HepG2 (cell line): ENCODE data around the gene CEBPG. TPM values are rescaled to one million over a fixed set of nuclear protein-coding genes. Genes with fewer than 3 reads are reported as not detected.

Experiments
- ATF7 ChIP-seq, 2 experiments: fragments of 450-650 bp in 1 of 2; sonication (generic) in 1 of 2; formaldehyde crosslinking in 1 of 2; IDR thresholded peaks; 2 replicates each; pipeline versions ENCODE4 v1.4.0 to v1.6.1; 2016 to 2020; ENCODE audit warnings: antibody characterized with exemption in 1 of 2, mild to moderate bottlenecking in 1 of 2, missing genetic modification reagents in 1 of 2
- CC2D1A ChIP-seq: sonication (generic); formaldehyde crosslinking; IDR thresholded peaks from 2 replicates; pipeline ENCODE4 v1.8.1; 2023; ENCODE audit warnings: mild to moderate bottlenecking, missing genetic modification reagents
- DR1 ChIP-seq: sonication (generic); formaldehyde crosslinking; IDR thresholded peaks from 2 replicates; pipeline ENCODE4 v1.8.0; 2021; ENCODE audit warnings: mild to moderate bottlenecking, missing genetic modification reagents, inconsistent platforms
- GPBP1L1 ChIP-seq: sonication (generic); formaldehyde crosslinking; IDR thresholded peaks from 2 replicates; pipeline ENCODE4 v1.5.0; 2020; ENCODE audit warnings: mild to moderate bottlenecking, missing genetic modification reagents
- MED1 ChIP-seq: sonication (generic); formaldehyde crosslinking; IDR thresholded peaks from 2 replicates; pipeline ENCODE4 v1.4.0; 2020; ENCODE audit warnings: missing genetic modification reagents
- MIER2 ChIP-seq: IDR thresholded peaks from 2 replicates; pipeline ENCODE4 v1.6.1; 2016; ENCODE audit warnings: missing biosample characterization, missing genetic modification reagents
- MXD1 ChIP-seq: sonication (generic); formaldehyde crosslinking; IDR thresholded peaks from 2 replicates; pipeline ENCODE4 v1.4.0; 2020; ENCODE audit warnings: mild to moderate bottlenecking, missing genetic modification reagents
- NBN ChIP-seq: fragments of 450-650 bp; conservative IDR thresholded peaks from 2 replicates; pipeline ENCODE4 v1.6.1; 2017
- RARG ChIP-seq: sonication (generic); formaldehyde crosslinking; IDR thresholded peaks from 2 replicates; pipeline ENCODE4 v1.4.0; 2020; ENCODE audit warnings: low read depth, mild to moderate bottlenecking, missing genetic modification reagents
- RFXAP ChIP-seq: sonication (generic); formaldehyde crosslinking; IDR thresholded peaks from 2 replicates; pipeline ENCODE4 v1.4.0; 2020; ENCODE audit warnings: missing genetic modification reagents, borderline replicate concordance
- TBX3 ChIP-seq: fragments of 450-650 bp; IDR thresholded peaks from 2 replicates; pipeline ENCODE4 v1.6.1; 2017; ENCODE audit warnings: antibody characterized with exemption, mild to moderate bottlenecking, inconsistent platforms, borderline replicate concordance
- ZBTB46 ChIP-seq: sonication (generic); formaldehyde crosslinking; IDR thresholded peaks from 2 replicates; pipeline ENCODE4 v1.4.0; 2020; ENCODE audit warnings: mild to moderate bottlenecking, missing genetic modification reagents, borderline replicate concordance
- ZFP41 ChIP-seq: sonication (generic); formaldehyde crosslinking; IDR thresholded peaks from 2 replicates; pipeline ENCODE4 v1.4.0; 2020; ENCODE audit warnings: mild to moderate bottlenecking, missing genetic modification reagents, borderline replicate concordance
- ZNF138 ChIP-seq: sonication (generic); formaldehyde crosslinking; IDR thresholded peaks from 2 replicates; pipeline ENCODE4 v1.5.0; 2020; ENCODE audit warnings: mild to moderate bottlenecking, low read depth, missing genetic modification reagents
- ZNF260 ChIP-seq: sonication (generic); formaldehyde crosslinking; IDR thresholded peaks from 2 replicates; pipeline ENCODE4 v1.4.0; 2020; ENCODE audit warnings: missing genetic modification reagents, low read depth, mild to moderate bottlenecking, borderline replicate concordance
- ZNF30 ChIP-seq: sonication (generic); formaldehyde crosslinking; IDR thresholded peaks from 2 replicates; pipeline ENCODE4 v1.5.0; 2020; ENCODE audit warnings: mild to moderate bottlenecking, missing genetic modification reagents
- ZNF317 ChIP-seq: sonication (generic); formaldehyde crosslinking; IDR thresholded peaks from 2 replicates; pipeline ENCODE4 v1.5.0; 2020; ENCODE audit warnings: mild to moderate bottlenecking, missing genetic modification reagents
- ZNF331 ChIP-seq: sonication (generic); formaldehyde crosslinking; IDR thresholded peaks from 2 replicates; pipeline ENCODE4 v1.4.0; 2020; ENCODE audit warnings: missing genetic modification reagents
- ZNF746 ChIP-seq: sonication (generic); formaldehyde crosslinking; IDR thresholded peaks from 2 replicates; pipeline ENCODE4 v1.8.0; 2022; ENCODE audit warnings: mild to moderate bottlenecking, missing genetic modification reagents
- ZNF83 ChIP-seq: sonication (generic); formaldehyde crosslinking; IDR thresholded peaks from 2 replicates; pipeline ENCODE4 v1.4.0; 2020; ENCODE audit warnings: missing genetic modification reagents, mild to moderate bottlenecking, borderline replicate concordance
- polyA plus RNA-seq, 8 experiments: library from polyadenylated mRNA; depleted of rRNA in 3 of 8; stranded (reverse) in 7 of 8; unstranded in 1 of 8; fragments of >200 nt; fragmentation: Illumina TruSeq in 4 of 8; extraction: Trizol in 4 of 8; gene quantifications; 2 replicates each; pipeline versions ENCODE4 v1.2.1 to v1.2.3, GENCODE V29; 2011 to 2016; ENCODE audit warnings: low read depth in 4 of 8, missing spikeins in 1 of 8, mixed read lengths in 1 of 8; ENCODE audit not compliant: insufficient read depth in 1 of 8
- total RNA-seq, 5 experiments: library from RNA; depleted of rRNA; stranded (reverse); fragments of >200 nt; fragmentation: Illumina TruSeq; extraction: Trizol; gene quantifications; 2 replicates each; pipeline ENCODE4 v1.2.3, GENCODE V29; 2016; ENCODE audit warnings: low read depth in 1 of 5
- TF ChIP-seq, protein P1 (sequence below): sonication (generic); formaldehyde crosslinking; IDR thresholded peaks from 2 replicates; pipeline ENCODE4 v1.5.1; 2020; ENCODE audit warnings: mild to moderate bottlenecking, missing genetic modification reagents, moderate library complexity

CEBPG gene
- total and polyA plus RNA-seq, 2 of the 13 experiments (the other 11 are each of a cell fraction or from before 2014, with no cell fraction given): 25.7 to 34.3 TPM

DNA sequence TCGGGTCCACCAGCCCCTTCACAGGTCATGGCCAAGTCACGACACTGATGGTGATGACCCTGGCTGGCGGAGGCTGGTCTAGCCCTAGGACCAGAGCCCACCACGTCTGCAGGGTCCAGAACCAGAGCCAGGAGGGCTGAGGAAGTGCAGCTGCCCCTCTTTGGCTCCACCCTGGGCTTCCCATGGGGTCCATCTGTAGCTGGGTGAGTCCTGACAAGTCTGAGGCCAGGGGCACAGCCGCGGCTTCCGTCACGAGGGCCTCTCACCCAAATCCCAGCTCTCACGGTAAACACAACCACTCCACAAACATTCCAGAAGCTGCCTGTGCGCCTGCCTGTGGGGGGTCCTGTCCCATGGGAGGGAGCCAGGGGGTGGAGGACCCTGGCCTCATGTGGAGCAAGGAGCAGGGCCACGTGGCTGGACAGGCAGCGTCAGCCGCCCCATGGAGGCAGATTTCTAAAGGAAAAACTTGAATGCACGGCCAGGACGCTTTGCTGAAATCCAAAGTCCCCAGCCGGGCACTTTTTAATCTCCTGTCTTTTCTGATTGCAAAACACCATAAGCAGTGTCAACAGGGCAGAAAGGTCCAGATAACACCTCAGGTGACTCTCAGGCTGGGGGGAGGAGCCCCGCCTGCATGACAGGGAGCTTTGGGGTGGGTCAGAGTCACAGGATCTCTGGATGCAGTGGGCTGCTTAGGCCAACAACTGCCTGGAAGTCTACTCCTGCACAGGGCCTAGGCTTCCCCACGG lies 29.9 kb downstream of the CEBPG start (continued):
- TF ChIP-seq ZBTB46: no peak
- TF ChIP-seq ZNF138 (CRISPR knock-in tag): peak; percentile 91; the same call in 1 of the 2 replicates
- peak; percentile 96 for TF ChIP-seq ZNF30 (CRISPR knock-in tag)
- TF ChIP-seq NBN: no peak
- peak; percentile 93 for TF ChIP-seq RFXAP
- TF ChIP-seq TBX3: peak; percentile 83
- TF ChIP-seq ZNF746 (CRISPR knock-in tag): peak; percentile 98
- peak; percentile 95; the same call in 1 of the 2 replicates for TF ChIP-seq ZNF83 (CRISPR knock-in tag)
- TF ChIP-seq, protein P1, sequence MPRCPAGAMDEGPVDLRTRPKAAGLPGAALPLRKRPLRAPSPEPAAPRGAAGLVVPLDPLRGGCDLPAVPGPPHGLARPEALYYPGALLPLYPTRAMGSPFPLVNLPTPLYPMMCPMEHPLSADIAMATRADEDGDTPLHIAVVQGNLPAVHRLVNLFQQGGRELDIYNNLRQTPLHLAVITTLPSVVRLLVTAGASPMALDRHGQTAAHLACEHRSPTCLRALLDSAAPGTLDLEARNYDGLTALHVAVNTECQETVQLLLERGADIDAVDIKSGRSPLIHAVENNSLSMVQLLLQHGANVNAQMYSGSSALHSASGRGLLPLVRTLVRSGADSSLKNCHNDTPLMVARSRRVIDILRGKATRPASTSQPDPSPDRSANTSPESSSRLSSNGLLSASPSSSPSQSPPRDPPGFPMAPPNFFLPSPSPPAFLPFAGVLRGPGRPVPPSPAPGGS (CRISPR knock-in tag): peak; percentile 95
- TF ChIP-seq CC2D1A: peak; percentile 91; the same call in 1 of the 2 replicates
- no peak for TF ChIP-seq RARG (CRISPR knock-in tag)
- TF ChIP-seq ATF7 (IDR thresholded peaks at IDR 0.05): no peak
- no peak for TF ChIP-seq ATF7 (CRISPR knock-in tag; IDR thresholded peaks at IDR 0.05)
- no peak; the same call in 1 of the 2 replicates for TF ChIP-seq MIER2 (CRISPR knock-in tag)
- TF ChIP-seq ZFP41 (CRISPR knock-in tag): peak; percentile 97
- peak; percentile 98 for TF ChIP-seq MXD1 (CRISPR knock-in tag)
- TF ChIP-seq ZNF331 (CRISPR knock-in tag): peak; percentile 86; the same call in 1 of the 2 replicates
- TF ChIP-seq ZNF317: peak; percentile 95
- TF ChIP-seq DR1 (CRISPR knock-in tag): peak; percentile 59
- peak; percentile 97 for TF ChIP-seq MED1 (CRISPR knock-in tag)
- no peak for TF ChIP-seq ZNF260 (CRISPR knock-in tag)
- no peak for TF ChIP-seq GPBP1L1
